GM18867 (cell line): ENCODE data around the gene PTHLH.

ENCODE experiments used
- ATAC-seq: cut with Tn5 transposase; IDR thresholded peaks from one replicate; pipeline ENCODE4 v1.9.1; 2021; ENCODE audit warnings: mild to moderate bottlenecking, moderate library complexity; ENCODE audit not compliant: unreplicated experiment

The PTHLH gene

DNA sequence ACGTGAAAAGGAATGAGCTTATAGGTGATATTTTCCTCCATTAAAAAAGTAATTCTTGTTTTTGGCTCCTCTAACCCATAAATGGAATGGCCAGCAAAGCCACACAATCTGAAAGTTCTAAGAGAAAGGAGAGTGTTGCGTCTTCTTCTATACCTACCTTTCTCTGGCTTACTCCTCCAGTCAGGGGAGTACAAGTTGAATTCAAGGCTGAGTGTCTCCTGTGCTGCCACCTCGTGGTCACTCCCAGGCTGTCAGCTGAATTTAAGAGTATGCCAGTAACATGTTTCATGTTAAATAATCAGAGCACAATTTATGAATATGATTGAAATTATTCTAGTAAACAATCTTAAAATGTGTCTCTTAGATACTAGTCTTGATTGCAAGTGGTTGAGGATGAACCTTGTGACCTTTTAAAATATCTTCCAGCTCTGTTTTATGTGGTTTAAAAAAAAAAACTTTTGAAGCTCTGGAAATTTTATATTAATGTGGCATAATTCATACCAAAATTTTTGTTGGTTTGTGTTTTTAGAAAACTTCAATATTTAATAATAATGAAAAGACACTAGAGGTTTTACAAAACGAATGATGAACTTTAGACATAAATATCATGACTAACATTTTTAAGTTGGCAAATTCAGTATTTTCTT, 31.7 kb downstream of the PTHLH start:
- ATAC-seq = peak; percentile 92

DNA sequence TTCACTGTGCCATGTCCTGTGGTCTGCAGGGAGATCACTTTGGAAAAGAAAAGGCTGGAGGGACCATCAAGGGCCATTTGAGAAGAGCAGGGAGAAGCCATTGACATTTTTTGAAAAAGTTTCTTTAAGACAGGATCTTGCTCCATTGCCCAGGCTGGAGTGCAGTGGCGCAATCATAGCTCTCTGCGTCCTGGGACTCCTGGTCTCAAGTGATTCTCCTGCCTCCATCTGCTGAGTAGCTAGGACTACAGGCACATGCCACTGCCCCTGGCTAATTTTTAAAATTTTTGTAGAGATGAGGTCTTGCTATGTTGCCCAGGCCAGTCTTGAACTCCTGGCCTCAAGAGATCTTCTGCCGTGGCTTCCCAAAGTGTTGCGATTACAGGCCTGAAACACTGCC, 32.3 kb downstream of the PTHLH start:
- no peak for ATAC-seq

DNA sequence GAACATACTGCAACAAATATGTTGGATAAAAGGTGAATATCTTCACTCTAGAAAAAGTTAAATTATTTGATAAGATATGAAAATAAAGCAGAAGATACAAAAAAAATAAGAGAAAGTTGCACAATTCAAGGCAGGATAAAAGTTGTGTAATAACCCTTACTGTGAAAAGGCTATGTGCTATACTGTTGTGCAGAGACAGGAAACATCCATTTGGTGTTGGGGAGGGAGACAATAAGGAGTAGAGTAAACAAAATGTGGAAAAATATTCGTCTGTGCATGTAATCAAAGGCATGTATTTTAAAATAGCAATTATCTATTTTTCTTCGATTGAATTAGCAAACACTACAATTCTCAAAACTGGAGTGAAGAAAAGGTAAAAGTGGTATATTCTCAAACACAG, 34.8 kb downstream of the PTHLH start:
- ATAC-seq = no peak

DNA sequence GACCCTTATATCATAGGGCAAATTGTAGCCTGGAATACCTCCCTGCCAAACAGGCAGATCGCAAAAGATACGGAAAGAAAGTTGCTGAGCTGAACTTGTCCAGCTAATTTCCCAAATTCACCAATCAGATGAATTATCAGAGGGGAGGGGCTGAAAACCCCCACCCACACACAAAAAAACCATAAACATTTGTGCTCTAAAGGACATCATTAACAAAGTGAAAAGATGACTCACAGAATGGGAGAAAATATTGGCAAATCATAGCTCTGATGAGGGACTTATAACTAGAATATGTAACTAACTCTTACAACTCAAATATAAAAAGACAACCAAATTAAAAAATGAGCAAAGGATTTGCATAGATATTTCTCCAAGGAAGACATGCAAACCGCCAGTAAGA, 36.3 kb downstream of the PTHLH start:
- ATAC-seq = no peak

DNA sequence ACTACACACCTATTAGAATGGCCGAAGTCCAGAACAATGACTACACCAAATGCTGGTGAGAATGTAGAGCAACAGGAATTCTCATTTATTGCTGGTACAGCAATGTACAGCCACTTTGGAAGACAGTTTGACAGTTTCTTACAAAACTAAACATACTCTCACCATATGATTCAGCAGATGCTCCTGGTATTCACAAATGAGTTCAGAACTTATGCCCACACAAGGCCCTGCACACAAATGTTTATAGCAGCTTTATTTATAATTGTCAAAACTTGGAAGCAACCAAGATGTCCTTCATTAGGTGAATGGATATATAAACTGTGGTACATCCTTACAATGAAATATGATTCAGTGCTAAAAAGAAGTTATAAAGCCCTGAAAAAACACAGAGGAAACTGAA, 38.3 kb downstream of the PTHLH start:
- no peak for ATAC-seq

DNA sequence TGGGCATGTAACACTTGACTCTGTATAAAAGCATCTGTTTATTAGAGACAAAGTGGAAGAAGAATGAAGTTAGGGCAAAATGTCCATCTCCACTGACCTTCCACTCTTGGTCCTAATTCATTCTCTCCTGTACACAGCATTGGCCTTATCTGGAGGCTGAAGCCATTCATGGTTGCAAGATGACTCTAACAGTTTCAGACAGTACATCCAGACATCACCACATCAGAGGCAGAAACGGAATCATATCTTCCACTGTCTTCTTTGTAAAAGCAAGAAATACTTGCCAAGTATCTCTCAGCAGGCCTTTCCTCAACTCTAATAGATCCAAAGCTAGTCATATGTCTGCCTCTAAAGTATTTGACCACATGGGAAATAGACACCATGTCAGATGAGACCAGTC, 41.1 kb downstream of the PTHLH start:
- no peak for ATAC-seq

DNA sequence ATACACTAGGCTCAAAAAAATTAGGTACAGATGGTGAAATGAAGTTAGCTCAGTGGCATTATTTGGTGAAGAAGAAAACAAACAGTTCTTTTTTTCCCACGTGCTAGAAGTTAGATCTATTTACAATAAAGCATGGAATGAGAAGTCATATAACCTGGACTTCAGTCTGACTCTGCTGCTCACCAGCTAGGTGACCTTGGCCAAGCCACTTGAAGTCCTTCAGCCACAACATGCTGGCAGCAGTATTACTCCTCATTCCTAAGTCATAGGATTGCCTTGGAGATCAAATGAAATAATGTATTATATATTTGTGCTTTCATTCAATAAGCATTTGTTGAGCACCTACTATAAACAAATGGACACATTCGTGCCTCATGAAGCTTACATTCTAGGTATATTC, 45.2 kb downstream of the PTHLH start:
- ATAC-seq = no peak

DNA sequence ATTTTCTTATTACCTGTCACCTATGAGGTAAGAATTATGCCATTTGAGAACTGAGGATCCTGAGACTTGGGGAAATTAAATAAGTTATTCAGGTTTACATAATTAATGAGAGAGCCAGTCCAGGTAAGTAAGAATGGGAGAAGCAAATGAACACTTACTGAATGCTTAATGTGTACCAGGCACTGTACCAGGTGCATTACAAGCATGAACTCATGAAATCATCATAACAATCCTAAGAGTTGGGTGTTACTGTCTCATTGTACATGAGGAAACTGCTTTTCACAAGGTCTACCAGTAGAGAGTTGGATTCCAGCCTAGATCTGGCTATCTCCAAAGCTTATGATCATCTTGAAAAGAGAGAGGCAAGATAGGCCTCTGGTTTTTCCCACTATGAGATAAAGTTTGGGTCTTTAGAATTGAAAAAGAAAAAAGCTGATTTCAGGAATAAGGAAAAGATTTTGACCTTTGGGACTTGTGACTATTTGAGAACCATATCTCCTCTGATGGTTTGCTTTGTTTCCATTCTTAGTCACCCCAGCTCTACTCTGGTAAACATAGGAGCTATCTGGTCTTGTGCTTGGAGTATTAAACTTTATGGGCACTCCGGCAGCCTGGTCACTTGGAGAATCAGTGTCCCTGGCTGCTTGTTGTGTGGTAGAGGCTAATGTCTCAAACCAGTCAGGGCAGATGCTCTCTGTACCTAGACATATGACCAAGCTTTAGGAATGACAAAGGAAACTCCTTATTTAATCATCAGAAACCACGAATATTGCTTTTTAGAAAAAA, 48.0 kb downstream of the PTHLH start:
- ATAC-seq = no peak

DNA sequence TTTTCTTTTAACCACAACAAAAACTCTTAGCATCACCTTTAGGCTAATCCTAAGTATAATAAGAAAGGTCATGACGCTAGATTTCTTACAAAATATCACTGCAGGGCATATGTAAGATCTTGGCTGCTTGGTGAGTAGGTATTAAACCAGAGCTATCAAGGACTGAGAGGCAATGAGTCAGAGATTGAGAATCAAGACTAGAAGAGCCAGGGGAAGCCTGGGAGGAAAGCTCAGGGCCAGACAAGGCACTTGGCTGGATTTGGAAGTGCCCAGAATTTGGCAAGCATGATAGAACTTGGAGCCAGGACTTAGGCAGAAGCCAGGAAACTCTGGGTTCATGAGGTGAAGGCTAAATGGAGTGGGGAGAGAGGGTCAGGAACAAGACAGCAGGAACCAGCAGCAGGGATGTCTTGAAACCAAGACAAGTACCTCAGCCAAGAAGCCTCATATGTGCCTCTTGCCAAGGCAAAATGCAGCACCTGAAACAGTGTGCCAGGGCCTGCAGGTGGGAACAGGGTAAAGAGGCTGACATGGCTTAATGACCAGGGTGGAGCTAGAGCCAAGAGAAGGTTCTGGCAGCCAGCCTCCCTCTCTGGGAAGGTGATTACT, 49.9 kb downstream of the PTHLH start:
- ATAC-seq = no peak

DNA sequence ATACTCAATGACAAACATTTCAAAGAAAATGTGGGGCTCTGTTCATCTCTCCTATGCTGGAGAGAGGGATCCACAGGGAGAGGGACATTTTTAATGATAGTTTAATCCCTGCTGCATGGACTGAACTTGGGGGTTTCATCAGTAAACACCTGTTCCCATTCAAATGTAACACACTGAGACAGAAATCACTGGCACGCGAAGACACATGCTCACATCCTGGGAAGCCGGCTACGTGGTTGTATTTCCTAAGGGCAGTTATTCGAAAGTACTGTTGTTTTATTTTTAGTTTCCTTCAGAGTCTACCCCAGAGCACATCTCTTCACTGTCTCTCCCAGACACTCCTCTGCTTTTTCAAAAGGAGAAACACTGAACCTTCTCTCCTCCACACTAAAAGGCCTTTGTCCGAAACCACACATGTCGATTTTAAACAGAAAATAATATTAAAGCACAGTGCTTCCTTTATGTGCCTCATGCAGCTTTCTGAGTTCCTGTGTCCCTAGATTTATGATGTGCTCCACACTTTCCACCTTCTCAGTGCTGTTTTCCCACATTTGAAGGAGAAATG, 52.8 kb downstream of the PTHLH start:
- ATAC-seq = no peak

DNA sequence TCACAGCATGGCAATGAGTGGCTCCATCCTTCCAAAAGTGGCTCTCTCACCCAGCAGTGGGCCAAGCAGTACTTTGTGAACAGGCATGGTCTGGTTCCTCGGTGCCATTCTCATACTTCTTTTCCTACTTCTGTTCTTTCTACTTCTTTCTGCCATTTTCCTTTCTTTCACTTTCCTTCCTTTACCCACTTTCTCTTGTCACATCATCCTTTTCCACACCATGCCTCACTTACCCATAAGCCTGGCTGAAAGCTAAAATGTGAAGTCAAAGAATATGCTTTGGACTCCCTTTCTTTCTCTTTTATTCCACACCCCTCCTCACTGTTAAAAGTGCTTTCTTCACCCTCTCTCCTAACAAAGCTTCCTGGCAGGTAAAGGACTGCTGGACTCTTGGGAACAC, 57.0 kb downstream of the PTHLH start:
- no peak for ATAC-seq

DNA sequence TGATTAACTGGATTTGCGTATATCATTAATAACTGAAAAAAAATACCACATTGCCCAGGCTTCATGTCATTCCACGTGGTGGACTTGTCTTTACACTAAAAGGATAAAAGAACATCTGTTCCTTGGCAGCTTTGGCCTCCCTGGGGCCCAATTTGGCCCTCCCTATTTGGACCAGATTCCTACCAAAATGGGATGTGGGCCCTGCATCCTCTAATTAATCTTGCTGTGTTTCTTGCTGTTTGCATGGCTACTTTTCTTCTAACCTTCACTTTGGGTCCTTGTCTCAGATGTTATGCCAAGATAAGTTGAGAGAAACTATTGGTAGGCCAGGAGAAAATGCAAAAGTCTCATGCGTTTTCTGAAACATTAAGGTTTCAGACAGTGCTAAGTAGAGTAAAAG, 57.5 kb downstream of the PTHLH start:
- no peak for ATAC-seq

DNA sequence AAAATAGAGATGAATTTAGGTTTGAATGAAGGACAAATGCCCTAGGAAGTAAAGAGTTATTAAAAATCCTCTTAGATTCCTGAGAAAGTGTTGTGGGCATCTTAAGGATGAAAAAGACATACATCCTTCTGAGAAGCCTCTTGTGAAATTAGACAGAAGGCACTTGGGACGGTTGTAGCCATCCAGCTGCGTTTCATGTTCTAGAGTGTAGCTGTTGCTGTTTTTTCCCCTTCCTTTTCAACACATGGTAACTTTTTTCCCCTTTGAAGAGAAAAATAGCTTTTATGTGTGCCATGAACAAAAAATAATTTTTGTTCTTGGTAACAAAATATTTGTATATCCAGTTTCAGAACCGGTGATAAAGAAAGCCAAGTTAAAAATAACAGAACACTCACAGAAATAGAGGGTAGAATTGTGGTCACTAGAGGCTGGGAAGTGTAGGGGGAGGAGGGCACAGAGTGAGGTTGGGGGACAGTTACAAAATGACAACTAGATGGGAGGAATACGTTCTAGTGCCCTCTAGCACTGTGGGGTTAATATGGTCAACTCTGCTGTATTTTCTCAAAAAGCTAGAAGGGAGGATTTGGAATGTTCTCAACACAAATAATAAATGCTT, 58.4 kb downstream of the PTHLH start:
- peak; percentile 66 for ATAC-seq

DNA sequence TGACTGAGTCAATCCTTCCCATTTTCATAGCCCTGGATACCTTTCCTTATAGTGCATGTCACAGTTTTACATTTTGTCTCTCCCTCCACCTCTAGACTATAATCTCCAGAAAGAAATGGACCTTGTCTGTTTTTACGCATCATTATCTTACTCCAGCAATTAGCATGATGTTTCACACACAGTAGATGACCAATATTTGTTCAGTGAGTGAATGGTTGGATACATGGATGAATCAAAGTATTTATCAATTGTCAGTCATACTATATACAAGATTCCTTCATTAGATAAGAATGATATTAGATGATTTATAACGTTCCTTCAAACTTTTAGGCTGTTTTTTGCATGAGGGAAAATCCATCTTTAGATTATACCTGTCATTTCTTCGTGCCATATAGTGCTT, 61.1 kb downstream of the PTHLH start:
- no peak for ATAC-seq
